Testis (tissue), 5 donors: ENCODE measurements around the gene OVCH2. TPM values are rescaled to one million over a fixed set of nuclear protein-coding genes. Genes with fewer than 3 reads are reported as not detected.
"Not testable (repeated sequence)": the region's sequence is repeated elsewhere in the genome, so short reads cannot be mapped to it uniquely, and the experiment has no call there.

Source experiments
- DNase-seq: peaks from one replicate; pipeline ENCODE4 v3.0.0-alpha.2; 2019
- H3K27ac ChIP-seq, 2 donors: fragments of 200-600 bp; sonication (generic); one replicate each; pipeline ENCODE4 v1.5.1; 2019
- H3K27me3 ChIP-seq: fragments of 200-600 bp; sonication (generic); one replicate; pipeline ENCODE4 v1.5.1; 2019
- H3K36me3 ChIP-seq: fragments of 200-600 bp; sonication (generic); one replicate; pipeline ENCODE4 v1.5.1; 2017; ENCODE audit warnings: low read depth; ENCODE audit errors: missing control alignments
- H3K4me1 ChIP-seq: fragments of 200-600 bp; sonication (generic); one replicate; pipeline ENCODE4 v1.5.1; 2019
- H3K4me3 ChIP-seq, 2 donors: fragments of 200-600 bp; sonication (generic); one replicate each; pipeline ENCODE4 v1.5.1; 2017 to 2019
- H3K9me3 ChIP-seq: fragments of 200-600 bp; sonication (generic); one replicate; pipeline ENCODE4 v1.5.1; 2017
- CTCF ChIP-seq, 3 experiments: fragments of 450-650 bp in 2 of 3; fragments of 200-600 bp in 1 of 3; sonication (generic) in 1 of 3; IDR thresholded peaks; one replicate each; pipeline ENCODE4 v1.5.1; 2016 to 2019; ENCODE audit warnings: antibody characterized with exemption in 3 of 3, mild to moderate bottlenecking in 2 of 3, moderate library complexity in 1 of 3
- POLR2A ChIP-seq: fragments of 450-650 bp; IDR thresholded peaks from one replicate; pipeline ENCODE4 v1.6.1; 2017; ENCODE audit warnings: antibody characterized with exemption, mild to moderate bottlenecking, moderate library complexity
- WGBS, 2 donors: methylation state at CpG; one replicate each; pipeline ENCODE4 v1.1.5; 2018; 5-methylcytosine and 5-hydroxymethylcytosine counted together
- intact Hi-C: fragments of 100-400 bp; cut with DNase I; formaldehyde crosslinking; loops from one replicate; pipeline ENCODE4 v1.15.1; 2023; ENCODE audit warnings: low total_unique reads
- long read RNA-seq, 2 donors: transcript quantifications; one replicate each; lab custom pipeline, GENCODE V29; 2026
- polyA plus RNA-seq: library from polyadenylated mRNA; stranded (reverse); fragments of 350-450 nt; fragmentation: Illumina TruSeq; extraction: RNeasy Lipid Tissue Mini Kit (QIAGEN cat#74804); gene quantifications from one replicate; pipeline ENCODE4 v1.2.3, GENCODE V29; 2014; ENCODE audit warnings: low read depth, low replicate concordance; ENCODE audit not compliant: insufficient read depth
- total RNA-seq, 2 donors: library from RNA; depleted of rRNA; stranded (reverse); fragments of >200 nt; gene quantifications; one replicate each; pipeline ENCODE4 v1.2.3, GENCODE V29; 2016

OVCH2 gene
- total RNA-seq (under 1 TPM; 0.39 to 0.68 TPM), polyA plus RNA-seq (0.80 TPM)
- long read RNA-seq, donor 1, result 0 reads
- long read RNA-seq, donor 2, result 0 reads

GRCh38 chr11:7706377-7706776 lies at the start of gene OVCH2:
Gene OVCH2, minus strand, starts transcription at chr11:7706477. Its CDS starts 83 bp downstream, at chr11:7706394.
- WGBS, 2 donors, result 74 to 84% methylated on average over 2 of the region's 2 CpGs
- H3K27ac ChIP-seq, result no peak within 1 kb of the TSS

GRCh38 chr11:7749456-7749855 lies 43.2 kb upstream of the OVCH2 start:
- Histone ChIP-seq H3K4me3 (no peak overlapping the region), H3K4me1 (no peaks in the 10 kb centered on the region), H3K9me3 (no peaks in the 10 kb centered on the region), H3K27ac (no peak overlapping the region), H3K27me3 (no peaks in the 10 kb centered on the region), H3K36me3 (no peaks in the 10 kb centered on the region)
- intact Hi-C loops, result no loop called here
- WGBS, 2 donors, result 90 to 96% methylated on average over 2 of the region's 2 CpGs
- no peak for DNase-seq
- TF ChIP-seq CTCF (IDR thresholded peaks at IDR 0.05) (no peak), POLR2A (no peak)

More at GRCh38 chr11:7706377-7706776, at the start of gene OVCH2:
- Histone ChIP-seq H3K9me3 (no peaks in the 10 kb centered on the region), H3K36me3 (no peaks in the 10 kb centered on the region), H3K27me3 (no peaks in the 10 kb centered on the region), H3K4me1 (no peaks in the 10 kb centered on the region), H3K4me3 (no peak within 1 kb of the TSS)
- TF ChIP-seq CTCF (IDR thresholded peaks at IDR 0.05) (no peak), POLR2A (no peak)
- intact Hi-C loops, result no loop called here
- DNase-seq, result no peak

GRCh38 chr11:7734767-7735166 lies 28.5 kb upstream of the OVCH2 start:
- H3K4me3 ChIP-seq, H3K27ac ChIP-seq, H3K9me3 ChIP-seq, intact Hi-C loops, H3K27me3 ChIP-seq, H3K36me3 ChIP-seq, DNase-seq, H3K4me1 ChIP-seq: not testable (repeated sequence)
- WGBS, 2 donors, result 77% methylated on average over 12 of the region's 14 CpGs

- intact Hi-C loops, result no loop called here
- DNase-seq, result no peak
- Histone ChIP-seq H3K4me1 (no peaks in the 10 kb centered on the region), H3K27ac (no peak overlapping the region), H3K9me3 (no peaks in the 10 kb centered on the region), H3K4me3 (no peak overlapping the region), H3K27me3 (no peaks in the 10 kb centered on the region), H3K36me3 (no peaks in the 10 kb centered on the region)
- WGBS, 2 donors, result 66 to 71% methylated on average over 3 of the region's 3 CpGs
- TF ChIP-seq POLR2A, result no peak
- TF ChIP-seq CTCF (IDR thresholded peaks at IDR 0.05), result no peak
Measured at GRCh38 chr11:7714786-7715185, 8.5 kb upstream of the OVCH2 start.

GRCh38 chr11:7703740-7704139 lies 2.5 kb downstream of the OVCH2 start:
- TF ChIP-seq POLR2A (no peak), CTCF (IDR thresholded peaks at IDR 0.05) (no peak)
- no peak overlapping the region for H3K4me3 ChIP-seq
- 60 to 66% methylated on average over 5 of the region's 5 CpGs for WGBS, 2 donors
- no peaks in the 10 kb centered on the region for H3K4me1 ChIP-seq
- DNase-seq, result no peak
- no peaks in the 10 kb centered on the region for H3K27me3 ChIP-seq
- H3K36me3 ChIP-seq, result no peaks in the 10 kb centered on the region
- H3K27ac ChIP-seq, result no peak overlapping the region
- H3K9me3 ChIP-seq, result no peaks in the 10 kb centered on the region
- intact Hi-C loops, result no loop called here
